B cell (primary cell): Measurements from ENCODE around the gene PTH. TPM values are rescaled to one million over a fixed set of nuclear protein-coding genes. Genes with fewer than 3 reads are reported as not detected.

ENCODE experiments used
- ATAC-seq: fragments of 200-7000 bp; cut with Tn5 transposase; one replicate; pipeline ENCODE4 v1.10.0; 2021; ENCODE audit warnings: low read depth, mild to moderate bottlenecking, moderate number of reproducible peaks, moderate library complexity
- CTCF ChIA-PET: fragments of 350-600 bp; sonication (Branson Sonifier 250); formaldehyde crosslinking; loops from one replicate; lab custom pipeline; 2021; ENCODE audit warnings: antibody characterized with exemption, inconsistent platforms; lab: Charles Lee
- POLR2A ChIA-PET: fragments of 350-600 bp; sonication (Branson Sonifier 250); formaldehyde crosslinking; loops from one replicate; lab custom pipeline; 2021; ENCODE audit warnings: antibody characterized with exemption; lab: Charles Lee
- DNase-seq: peaks from one replicate; pipeline ENCODE4 v3.0.0; 2013
- H2AFZ ChIP-seq: 2 replicates; pipeline ENCODE4 v1.6.1; 2012; ENCODE audit warnings: mild to moderate bottlenecking, low read depth, low read length; ENCODE audit not compliant: insufficient read depth, poor library complexity, severe bottlenecking
- H3K27ac ChIP-seq, 2 donors: 1 replicate in 1 of 2; 2 replicates in 1 of 2; pipeline ENCODE4 v1.5.1; 2012 to 2013; ENCODE audit warnings: low read length in 2 of 2, mild to moderate bottlenecking in 2 of 2, moderate library complexity in 1 of 2
- H3K27me3 ChIP-seq, 4 experiments: fragments of 200-600 bp in 1 of 4; sonication (generic) in 1 of 4; replicated peaks in 1 of 4; 1 replicate in 2 of 4; 2 replicates in 2 of 4; pipeline versions ENCODE4 v1.6.1 to v1.7.0; 2013 to 2016; ENCODE audit warnings: low read length in 3 of 4, mild to moderate bottlenecking in 2 of 4, mixed read lengths in 1 of 4, moderate library complexity in 1 of 4; ENCODE audit not compliant: insufficient read depth in 4 of 4, control insufficient read depth in 3 of 4; ENCODE audit errors: control extremely low read depth in 1 of 4
- H3K36me3 ChIP-seq, 2 experiments: replicated peaks in 1 of 2; 1 replicate in 1 of 2; 2 replicates in 1 of 2; pipeline versions ENCODE4 v1.6.1 to v1.7.1; 2013; ENCODE audit warnings: low read length in 1 of 2; ENCODE audit not compliant: insufficient read depth in 2 of 2, control insufficient read depth in 1 of 2; ENCODE audit errors: control extremely low read depth in 1 of 2, extremely low read depth in 1 of 2
- H3K4me1 ChIP-seq, 2 donors: fragments of 200-600 bp in 1 of 2; sonication (generic) in 1 of 2; 1 replicate in 1 of 2; 2 replicates in 1 of 2; pipeline versions ENCODE4 v1.5.1 to v1.6.1; 2013 to 2017; ENCODE audit warnings: low read length in 2 of 2; ENCODE audit not compliant: control insufficient read depth in 2 of 2, insufficient read depth in 2 of 2
- H3K4me2 ChIP-seq: replicated peaks from 2 replicates; pipeline ENCODE3; 2012; ENCODE audit warnings: mild to moderate bottlenecking, low read depth, low read length; ENCODE audit not compliant: poor library complexity, severe bottlenecking
- H3K4me3 ChIP-seq, 5 experiments: fragments of 200-600 bp in 1 of 5; sonication (generic) in 1 of 5; 1 replicate in 3 of 5; 2 replicates in 2 of 5; pipeline versions ENCODE4 v1.5.1 to v1.7.0; 2011 to 2016; ENCODE audit warnings: low read length in 4 of 5, mild to moderate bottlenecking in 4 of 5, low read depth in 2 of 5, control low read depth in 1 of 5, moderate library complexity in 1 of 5; ENCODE audit not compliant: insufficient read depth in 1 of 5; ENCODE audit errors: control extremely low read depth in 1 of 5, extremely low read depth in 1 of 5
- H3K79me2 ChIP-seq: fragments of 200-600 bp; sonication (generic); one replicate; pipeline ENCODE4 v1.6.0; 2016; ENCODE audit warnings: low read length; ENCODE audit not compliant: control insufficient read depth, insufficient read depth
- H3K9ac ChIP-seq: fragments of 200-600 bp; sonication (generic); 2 replicates; pipeline ENCODE4 v1.6.1; 2017; ENCODE audit warnings: mild to moderate bottlenecking, low read length, moderate library complexity
- H3K9me3 ChIP-seq, 3 donors: one replicate each; pipeline versions ENCODE4 v1.6.1 to v1.7.1; 2013; ENCODE audit warnings: low read length in 2 of 3; ENCODE audit not compliant: control insufficient read depth in 2 of 3, insufficient read depth in 1 of 3; ENCODE audit errors: control extremely low read depth in 1 of 3
- H4K20me1 ChIP-seq: 2 replicates; pipeline ENCODE4 v1.6.0; 2012; ENCODE audit warnings: mild to moderate bottlenecking, low read length; ENCODE audit not compliant: insufficient read depth, control insufficient read depth, poor library complexity, severe bottlenecking
- H3K27ac Mint-ChIP-seq: one replicate; pipeline ENCODE4 v1.8.0; 2021; ENCODE audit warnings: mixed read lengths
- H3K27me3 Mint-ChIP-seq: one replicate; pipeline ENCODE4 v1.8.0; 2021; ENCODE audit warnings: mixed read lengths
- H3K4me1 Mint-ChIP-seq: one replicate; pipeline ENCODE4 v1.8.0; 2021; ENCODE audit warnings: mixed read lengths
- H3K4me3 Mint-ChIP-seq: one replicate; pipeline ENCODE4 v1.8.0; 2021; ENCODE audit warnings: mixed read lengths
- H3K9me3 Mint-ChIP-seq: one replicate; pipeline ENCODE4 v1.8.0; 2022; ENCODE audit warnings: mixed read lengths; ENCODE audit not compliant: insufficient read depth
- CTCF ChIP-seq: fragments of 200-600 bp; IDR thresholded peaks from one replicate; pipeline ENCODE4 v1.8.0; 2022; ENCODE audit warnings: antibody characterized with exemption, mild to moderate bottlenecking
- EZH2 ChIP-seq: IDR thresholded peaks from 2 replicates; pipeline ENCODE4 v1.6.1; 2012; ENCODE audit warnings: borderline replicate concordance, low read depth, mild to moderate bottlenecking, moderate library complexity, low read length; ENCODE audit not compliant: insufficient read depth, poor library complexity, severe bottlenecking
- WGBS: methylation state at CpG from one replicate; pipeline ENCODE4 v1.1.5; 2013; ENCODE audit warnings: missing lambda C conversion rate; ENCODE audit not compliant: insufficient coverage; 5-methylcytosine and 5-hydroxymethylcytosine counted together
- intact Hi-C: fragments of 100-400 bp; cut with micrococcal nuclease; formaldehyde crosslinking; loops from one replicate; pipeline ENCODE4 v1.10.0; 2022
- polyA plus RNA-seq: library from polyadenylated mRNA; depleted of rRNA; stranded (reverse); fragments of >200 nt; gene quantifications from 2 replicates; pipeline ENCODE4 v1.2.3, GENCODE V29; 2012
- total RNA-seq, 2 donors: library from RNA; stranded (reverse); fragments of 120-200 nt in 1 of 2; gene quantifications; 1 replicate in 1 of 2; 2 replicates in 1 of 2; pipeline versions ENCODE4 v1.2.3 to v1.2.4, GENCODE V29; 2013 to 2022

The PTH gene
- total and polyA plus RNA-seq, 2 donors (not counting 1 experiment from before 2014, with no cell fraction given), result not detected

GRCh38 chr11:13502492-13502891 is 6.7 kb upstream of the PTH start:
- no peaks in the 10 kb centered on the region for H3K9me3 Mint-ChIP-seq
- no peak overlapping the region for H3K4me3 Mint-ChIP-seq
- intact Hi-C loops, result no loop called here
- Histone ChIP-seq H3K36me3 (no peaks in the 10 kb centered on the region), H3K9ac (no peak overlapping the region), H3K4me2 (no peak overlapping the region), H3K9me3 (no peaks in the 10 kb centered on the region), H3K79me2 (no peaks in the 10 kb centered on the region), H3K27ac (no peak overlapping the region), H3K4me1 (no peaks in the 10 kb centered on the region), H2AFZ (no peak overlapping the region), H4K20me1 (no peaks in the 10 kb centered on the region), H3K27me3 (peaks cover 0 to 8% (median 2%) of the 10 kb centered on the region in 4 experiments), H3K4me3 (no peak overlapping the region)
- POLR2A ChIA-PET, result no interaction called here
- WGBS, result no CpG with 5 or more reads among the region's 1 CpG
- CTCF ChIA-PET, result no interaction called here
- no peak for DNase-seq
- H3K27ac Mint-ChIP-seq, result no peak overlapping the region
- H3K27me3 Mint-ChIP-seq, result peaks cover 30% of the 10 kb centered on the region
- no peak for ATAC-seq
- no peaks in the 10 kb centered on the region for H3K4me1 Mint-ChIP-seq
- TF ChIP-seq CTCF, result no peak
- no peak for TF ChIP-seq EZH2

DNA sequence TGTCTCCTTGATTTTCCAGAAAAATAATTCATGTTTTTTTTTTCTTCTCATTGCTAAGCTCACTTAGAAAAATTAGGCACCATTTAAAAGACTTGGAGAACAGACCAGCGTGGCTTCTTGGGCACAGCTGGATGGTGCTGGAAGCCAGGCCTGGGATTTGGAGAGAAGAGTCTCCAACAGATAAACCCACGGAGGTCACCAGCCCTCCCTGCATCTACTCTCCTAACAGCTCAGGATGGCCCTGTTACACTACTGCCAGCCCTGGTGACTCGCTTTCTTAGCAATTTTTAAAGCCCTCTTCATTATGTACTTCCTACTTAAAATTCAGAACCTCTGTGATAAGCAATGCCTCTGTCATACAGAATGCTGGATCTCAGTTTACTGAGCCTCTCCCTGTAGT is 1.7 kb downstream of the PTH start:
- Histone ChIP-seq H3K4me3 (no peak overlapping the region), H4K20me1 (no peaks in the 10 kb centered on the region), H3K27ac (no peak overlapping the region), H3K36me3 (no peaks in the 10 kb centered on the region), H3K79me2 (no peaks in the 10 kb centered on the region), H2AFZ (no peak overlapping the region), H3K4me1 (no peaks in the 10 kb centered on the region), H3K9ac (no peak overlapping the region), H3K4me2 (no peak overlapping the region), H3K9me3 (no peaks in the 10 kb centered on the region), H3K27me3 (peaks cover 0 to 5% (median 4%) of the 10 kb centered on the region in 4 experiments)
- ATAC-seq, result no peak
- CTCF ChIA-PET, result no interaction called here
- DNase-seq, result no peak
- peaks cover 17% of the 10 kb centered on the region for H3K27me3 Mint-ChIP-seq
- POLR2A ChIA-PET, result no interaction called here
- H3K9me3 Mint-ChIP-seq, result no peaks in the 10 kb centered on the region
- no peak overlapping the region for H3K27ac Mint-ChIP-seq
- H3K4me3 Mint-ChIP-seq, result no peak overlapping the region
- 50% methylated on average over 2 of the region's 3 CpGs for WGBS
- no peaks in the 10 kb centered on the region for H3K4me1 Mint-ChIP-seq
- TF ChIP-seq CTCF (no peak), EZH2 (no peak)
- intact Hi-C loops, result no loop called here
